NCI-H345 treated with DMSO at 0.1 percent for 48 hours (cell line): ENCODE results near the gene PLXNA2.

Experiments used
- DNase-seq: peaks from one replicate; lab custom pipeline; 2025; ENCODE audit not compliant: unreplicated experiment; lab: John Stamatoyannopoulos, UW

Gene PLXNA2

DNA sequence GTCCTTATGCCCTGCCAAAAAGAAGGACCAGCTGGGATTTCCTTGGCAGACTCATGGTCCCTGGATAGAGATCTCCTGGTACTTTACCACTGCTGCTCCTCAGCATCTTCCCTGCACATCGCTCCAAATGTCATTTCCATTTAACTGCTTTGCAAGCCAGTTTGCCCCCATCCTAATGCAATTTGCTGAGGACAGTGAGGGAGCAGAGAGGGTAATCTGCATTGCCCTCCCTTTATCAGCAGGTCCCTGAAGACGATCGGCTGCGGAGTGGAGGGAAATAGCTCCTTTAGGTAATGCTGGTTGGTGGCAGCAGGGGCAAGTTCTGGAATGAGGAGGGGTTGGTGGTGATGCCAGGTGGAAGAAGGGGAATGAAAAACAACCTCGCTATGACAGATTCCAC is 2.7 kb downstream of the PLXNA2 start:
- no peak for DNase-seq

DNA sequence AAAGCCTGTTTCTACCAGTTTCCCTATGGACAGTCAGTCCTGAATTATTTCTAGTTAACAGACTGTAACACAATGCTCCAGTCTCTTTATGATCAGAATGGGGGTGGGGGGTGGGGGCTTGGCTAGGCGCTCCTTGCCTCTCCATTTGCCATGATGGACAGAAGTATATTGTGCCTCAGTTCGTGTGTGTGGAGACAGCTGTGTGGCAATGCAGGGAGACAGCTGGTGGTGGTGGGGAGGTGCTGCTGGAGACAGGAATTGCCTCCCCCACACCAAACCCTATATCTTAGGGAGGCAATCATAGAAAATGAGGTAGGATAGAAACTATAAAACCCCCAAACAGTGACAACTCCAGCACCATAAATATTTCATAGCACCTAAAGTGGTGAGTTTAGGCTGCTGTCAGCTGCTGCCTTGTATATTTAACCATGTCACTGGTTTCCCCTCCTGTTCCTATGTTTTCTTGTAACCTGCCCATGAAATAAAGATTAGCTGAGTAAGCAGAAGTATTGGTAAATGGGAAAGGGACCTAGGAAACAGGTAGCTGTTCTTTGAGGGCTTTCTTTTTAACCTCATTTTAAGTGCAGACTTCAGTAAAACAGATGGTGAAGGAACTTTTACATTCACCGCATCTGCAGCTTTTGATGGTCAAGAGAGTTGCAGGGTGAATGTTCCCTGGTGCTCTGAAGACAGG is 3.4 kb downstream of the PLXNA2 start:
- DNase-seq, result no peak

DNA sequence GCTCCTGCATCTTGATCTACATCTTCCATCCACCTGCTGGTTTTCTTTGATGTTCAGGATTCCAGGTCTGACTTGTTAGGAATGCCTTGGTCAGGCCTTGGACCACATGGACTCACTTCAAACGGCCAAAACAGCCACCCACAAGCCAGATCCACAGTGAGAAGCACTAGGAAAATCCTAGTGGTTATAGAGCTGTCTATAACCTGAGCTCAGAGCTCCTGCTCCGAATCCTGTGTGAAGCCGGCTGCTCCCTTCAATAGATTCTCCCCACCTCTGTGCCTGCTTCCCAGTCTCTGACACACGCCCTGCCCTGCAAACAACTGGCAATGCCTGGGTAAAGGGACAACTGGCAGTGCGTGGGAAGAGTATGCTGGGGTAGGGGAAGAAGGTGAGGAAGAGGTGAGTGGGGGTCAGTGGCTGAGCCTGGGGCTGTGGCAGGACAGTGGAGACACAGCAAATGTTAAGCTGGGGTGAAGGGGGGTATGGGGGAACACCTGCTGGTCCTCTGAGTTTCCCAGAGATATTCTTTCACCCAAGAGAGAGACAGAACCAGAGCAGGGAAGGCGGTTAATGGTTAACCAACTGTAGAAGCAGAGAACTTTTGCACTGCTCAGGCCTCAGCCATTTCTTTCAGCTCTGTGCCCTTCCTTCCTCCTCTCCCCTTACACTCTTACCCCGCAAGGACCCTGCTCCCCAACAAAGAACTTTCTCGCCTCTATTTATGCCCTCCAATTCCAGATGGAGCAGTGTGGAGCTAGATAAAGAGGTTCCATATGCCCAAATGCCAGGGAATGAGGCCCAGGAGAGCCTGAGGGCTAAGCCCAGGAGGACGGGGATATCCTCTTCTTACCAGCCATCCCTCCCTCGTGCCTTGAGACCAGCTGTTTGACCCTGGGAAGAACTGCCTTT is 4.5 kb downstream of the PLXNA2 start:
- no peak for DNase-seq

DNA sequence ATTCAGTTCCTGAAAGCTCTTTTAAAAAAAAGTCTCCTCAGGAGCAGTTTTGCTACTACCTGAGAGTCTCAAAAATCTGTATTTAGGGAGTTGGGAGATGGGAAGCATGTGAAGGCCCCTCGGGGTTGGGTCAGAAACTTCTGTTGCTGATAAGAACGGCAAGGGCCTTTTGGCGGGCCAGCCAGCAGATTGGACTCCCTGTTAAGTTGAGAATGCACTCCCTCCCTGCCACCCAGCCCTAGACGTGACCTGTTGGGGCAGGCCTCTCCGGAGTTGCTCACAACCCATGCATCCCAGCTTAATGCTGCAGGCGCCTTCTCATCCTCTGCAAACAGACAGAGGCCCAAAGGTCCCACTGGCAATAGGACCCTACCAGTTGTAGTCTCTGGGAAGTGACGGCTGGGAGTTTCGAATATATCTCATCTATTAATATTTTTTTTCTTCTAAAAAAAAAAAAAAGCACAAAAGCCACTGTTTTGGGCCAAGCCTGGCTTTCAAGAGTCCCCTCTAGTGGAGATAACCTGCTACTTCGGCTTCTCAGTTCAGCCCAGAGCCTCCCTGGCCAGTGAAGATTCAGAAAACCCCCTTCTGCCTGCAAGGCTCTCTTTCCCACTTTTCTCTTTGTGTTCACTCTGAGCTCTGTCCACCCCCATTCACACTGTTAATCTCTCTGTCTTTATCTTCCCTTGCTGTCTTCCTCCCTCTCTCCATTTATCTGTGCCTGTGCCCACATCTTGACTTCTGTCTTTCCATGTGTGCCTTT is 5.3 kb downstream of the PLXNA2 start:
- no peak for DNase-seq

DNA sequence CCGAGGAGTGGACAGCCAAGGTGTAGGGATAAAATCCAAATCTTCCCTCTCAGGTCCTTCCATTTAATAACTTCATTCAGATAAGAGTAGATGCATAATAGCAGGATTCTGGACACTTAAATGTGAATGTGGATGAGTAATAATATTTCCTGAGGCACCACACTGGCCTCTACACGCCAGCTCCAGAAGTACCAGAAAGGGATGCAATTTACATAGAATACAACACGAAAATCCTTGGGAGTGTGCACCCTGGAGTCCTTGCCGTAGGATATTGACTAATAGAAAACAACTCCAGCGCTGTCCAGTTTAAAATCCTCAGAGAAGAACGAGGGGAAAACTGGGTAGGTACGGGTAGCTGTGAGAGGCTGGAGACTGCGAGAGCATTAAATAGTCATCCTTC is 6.9 kb downstream of the PLXNA2 start:
- DNase-seq, result no peak

DNA sequence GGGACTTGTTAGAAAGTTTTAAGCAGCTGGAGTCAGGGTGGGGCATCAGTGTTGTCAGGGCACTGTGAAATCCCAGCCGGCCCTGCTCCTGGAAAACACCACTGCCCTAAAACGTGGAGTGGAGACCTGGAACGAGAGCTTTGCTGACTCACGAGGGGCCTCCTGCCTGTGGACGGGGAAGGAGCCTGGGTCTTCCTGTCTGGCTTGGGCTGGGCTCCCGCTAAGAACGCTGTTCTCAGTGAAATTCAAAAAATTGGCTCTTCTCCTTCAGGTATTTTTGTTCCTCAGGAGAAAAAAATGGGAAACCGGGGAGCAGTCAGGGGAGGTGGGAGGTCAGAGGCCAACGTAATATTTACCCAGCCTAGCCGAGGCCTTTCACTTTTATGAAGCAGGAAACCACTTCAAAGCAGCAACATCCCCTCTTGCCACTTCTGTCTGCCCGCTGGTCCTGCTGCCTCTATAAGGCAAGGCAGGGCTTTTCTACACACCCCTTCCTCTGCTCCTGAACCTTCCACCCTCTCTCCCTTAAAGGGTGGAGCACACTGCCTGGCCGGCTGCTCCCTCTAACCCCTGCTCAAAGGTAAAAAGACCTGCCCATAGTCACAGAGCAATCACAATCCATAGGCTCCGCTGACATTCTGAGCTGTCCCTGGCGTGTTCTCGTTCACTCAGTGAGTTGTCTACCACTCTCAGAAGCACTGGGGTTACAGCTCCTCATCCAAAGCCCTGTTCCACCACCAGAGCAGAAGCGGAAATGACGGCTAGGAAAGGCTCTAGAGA is 8.0 kb downstream of the PLXNA2 start:
- DNase-seq, result no peak

DNA sequence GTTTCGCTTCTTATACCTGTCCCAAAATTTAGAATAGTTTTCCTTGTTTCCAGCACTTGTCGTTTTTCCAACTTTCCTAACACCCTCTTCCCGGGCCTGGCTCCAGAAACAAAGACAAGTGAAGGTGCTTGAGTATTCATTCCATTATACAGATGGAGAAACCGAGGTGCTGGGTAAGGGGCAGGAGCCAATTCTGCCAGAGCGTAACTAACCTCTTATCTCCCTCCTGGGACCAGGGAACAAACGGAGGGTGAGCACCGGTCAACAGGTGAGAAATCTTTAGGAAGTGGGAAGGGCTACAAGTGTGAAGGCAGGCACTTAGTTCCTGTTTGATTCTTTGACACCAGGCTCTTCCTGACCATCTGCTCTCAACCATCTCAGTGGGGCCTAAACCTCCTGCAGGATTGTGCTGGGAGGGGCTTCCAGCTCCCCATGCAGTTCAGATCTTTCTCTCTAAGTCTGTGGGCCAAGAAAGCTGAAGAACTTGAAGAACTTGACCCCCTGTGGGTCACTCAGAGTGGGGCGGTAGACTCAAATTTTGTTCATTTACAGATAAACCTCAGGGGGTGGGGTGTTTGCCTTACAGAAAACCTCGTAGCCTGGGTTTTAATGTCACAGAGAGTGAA is 8.7 kb downstream of the PLXNA2 start:
- DNase-seq, result no peak

DNA sequence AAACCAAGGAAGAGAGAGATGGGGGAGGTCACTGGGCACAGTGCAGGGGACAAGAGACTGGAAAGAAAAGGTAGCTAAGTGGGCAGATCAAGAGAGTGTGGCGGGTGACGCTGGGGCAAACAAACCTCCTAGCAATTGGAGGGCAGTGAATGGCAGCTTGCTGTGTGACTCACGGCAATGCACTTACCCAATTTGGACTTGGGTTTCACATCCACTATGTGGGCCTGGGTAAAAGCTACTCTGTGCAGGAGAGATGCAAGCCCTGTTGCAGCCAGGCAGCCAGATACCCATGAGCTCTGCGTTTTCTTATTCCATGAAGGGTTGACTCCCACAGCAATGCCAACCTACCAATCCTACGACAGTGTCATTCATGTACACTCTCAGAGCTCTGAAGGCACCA is 9.5 kb downstream of the PLXNA2 start:
- DNase-seq, result no peak

DNA sequence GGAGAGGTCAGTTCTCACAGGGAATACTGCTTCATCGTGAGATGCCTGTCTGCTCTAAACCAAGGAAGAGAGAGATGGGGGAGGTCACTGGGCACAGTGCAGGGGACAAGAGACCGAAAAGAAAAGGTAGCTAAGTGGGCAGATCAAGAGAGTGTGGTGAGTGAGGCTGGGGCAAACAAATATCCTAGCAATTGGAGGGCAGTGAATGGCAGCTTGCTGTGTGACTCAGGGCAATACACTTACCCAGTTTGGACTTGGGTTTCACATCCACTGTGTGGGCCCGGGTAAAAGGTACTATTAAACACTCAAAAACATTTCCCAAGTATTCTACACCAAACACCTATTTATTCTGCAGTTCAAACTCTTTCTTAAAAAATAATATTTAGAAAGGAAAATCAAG is 10.2 kb downstream of the PLXNA2 start:
- no peak for DNase-seq

DNA sequence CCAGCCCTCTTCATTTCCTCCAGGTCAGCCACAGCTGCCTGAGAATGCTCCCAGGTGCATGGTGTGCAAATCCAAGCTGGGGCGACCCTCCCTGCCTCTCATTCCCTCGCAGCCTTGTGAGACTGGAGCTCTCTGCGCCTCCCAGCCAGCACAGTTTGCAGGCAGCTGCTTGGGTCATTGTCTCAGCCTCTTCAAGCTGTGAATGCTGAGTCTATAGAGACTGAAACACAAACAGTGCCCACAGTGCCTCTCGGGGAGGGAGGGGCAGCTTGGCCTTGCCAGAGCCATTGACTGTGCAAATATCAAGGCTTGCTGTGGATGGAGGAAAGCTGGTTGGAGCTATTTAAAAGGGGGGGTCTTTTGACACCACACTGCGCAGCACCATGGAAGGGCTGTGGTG is 10.6 kb downstream of the PLXNA2 start:
- peak; percentile 96 for DNase-seq

DNA sequence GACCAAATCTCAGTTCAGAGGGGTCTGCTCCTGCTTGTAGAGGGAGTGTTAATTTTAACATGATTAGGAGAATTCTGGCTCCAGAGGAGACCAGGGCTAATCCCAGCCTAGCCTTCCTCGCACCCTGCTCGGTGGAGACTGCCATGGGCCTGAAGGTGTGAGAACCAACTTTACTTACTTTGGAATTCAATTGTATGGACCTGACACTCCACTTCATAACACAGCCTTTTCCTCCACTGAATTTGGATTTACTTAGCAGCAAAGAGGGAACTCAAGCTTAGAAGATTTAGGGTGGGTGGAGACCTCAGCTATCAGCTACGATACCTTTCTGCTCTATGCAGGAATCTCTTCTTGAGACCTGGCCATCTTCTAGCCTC is 11.5 kb downstream of the PLXNA2 start:
- no peak for DNase-seq

DNA sequence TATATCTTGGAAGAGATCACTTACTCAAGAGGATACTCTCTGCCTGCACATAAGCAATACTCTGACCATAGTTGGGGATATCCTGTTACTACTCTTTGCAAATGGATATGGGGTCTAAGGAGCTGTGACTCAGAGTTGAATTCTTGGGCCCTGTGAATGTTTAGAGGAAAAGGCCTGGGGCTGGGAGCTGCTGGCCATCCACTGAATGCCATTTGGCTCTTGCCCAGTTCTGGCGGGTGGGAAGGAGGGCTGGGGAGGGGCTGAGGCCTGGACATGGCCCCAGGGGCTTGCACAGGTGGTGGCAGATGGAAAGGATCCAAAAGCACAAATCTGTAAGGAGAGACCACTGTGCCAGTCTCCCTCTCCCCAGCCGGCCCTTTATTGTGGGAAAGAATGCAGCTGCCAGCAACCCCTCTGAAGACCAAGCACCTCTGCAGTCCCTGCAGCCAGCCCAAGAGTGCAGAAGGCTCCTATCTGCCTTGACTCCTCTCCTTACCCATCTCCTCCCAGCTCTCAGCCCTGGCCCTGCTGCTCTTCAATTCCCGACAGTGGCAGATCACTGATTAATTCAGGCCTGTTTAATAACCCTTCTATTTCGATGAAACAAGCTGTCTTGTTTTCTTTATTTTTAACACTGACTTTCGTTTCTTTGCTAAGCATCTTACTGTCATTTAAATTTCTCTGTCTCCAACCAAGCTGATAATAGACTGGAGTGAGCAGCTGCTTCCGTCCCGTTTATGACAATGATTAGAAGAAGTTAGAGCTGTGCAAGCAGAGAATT is 12.1 kb downstream of the PLXNA2 start:
- no peak for DNase-seq

DNA sequence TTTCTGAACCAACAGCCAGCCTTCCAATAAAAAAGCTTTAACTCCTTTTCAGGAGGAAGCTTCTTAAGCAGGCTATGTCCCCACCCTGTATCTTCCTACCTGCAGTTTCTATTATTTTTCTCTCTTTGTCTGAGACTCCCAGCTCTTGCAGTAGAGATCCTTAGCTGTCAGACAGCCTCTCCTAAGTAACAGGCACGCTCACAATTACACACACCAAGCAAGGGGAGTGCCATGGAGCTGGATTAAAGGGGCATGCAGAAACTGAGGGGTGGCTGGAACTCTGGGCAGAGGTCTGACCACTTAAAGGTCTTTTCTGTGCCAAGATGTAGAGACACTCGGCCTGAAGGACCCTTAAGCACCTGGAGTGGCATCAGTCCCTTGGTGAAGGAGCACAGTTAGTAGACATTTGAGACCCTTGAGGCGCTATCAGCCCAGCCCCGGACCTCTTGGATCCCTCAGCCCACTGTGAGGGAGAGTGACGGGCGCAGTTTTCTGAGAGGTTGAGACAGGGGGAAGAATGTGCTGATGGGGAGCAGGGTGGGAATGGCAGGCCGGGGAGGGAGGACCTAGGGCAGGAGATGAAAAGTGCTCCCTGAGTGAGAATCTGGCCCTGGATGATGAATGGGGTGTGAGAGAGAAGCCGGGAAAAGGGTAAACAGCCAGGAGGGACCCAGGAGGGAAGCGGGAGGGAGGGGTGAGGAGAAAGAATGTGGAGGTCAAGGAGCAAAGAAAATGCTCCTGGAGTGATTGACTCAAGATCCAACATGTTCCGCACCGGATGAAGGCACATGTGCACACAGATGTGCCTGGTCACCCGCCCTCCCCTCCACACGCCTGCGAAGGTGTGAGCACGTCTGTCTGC is 13.3 kb downstream of the PLXNA2 start:
- no peak for DNase-seq

DNA sequence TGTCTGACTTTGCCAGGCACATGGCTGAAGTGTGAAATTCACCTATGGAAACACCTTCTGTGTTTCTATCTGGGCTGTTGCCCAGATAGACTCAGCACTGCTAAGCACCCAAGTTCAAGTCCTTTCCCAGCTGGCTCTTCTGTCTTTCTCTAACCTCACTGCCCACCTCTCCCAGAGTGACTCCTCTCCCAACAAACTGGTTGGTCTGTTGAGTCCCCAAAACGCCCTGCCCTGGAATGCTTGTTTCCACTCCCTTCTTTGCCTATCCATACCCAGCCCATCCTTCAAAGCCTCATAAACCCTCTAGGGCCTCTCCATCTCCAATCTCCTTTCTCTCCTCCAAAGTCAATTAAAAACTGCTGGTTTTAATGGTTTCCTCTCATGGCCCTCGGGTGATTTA is 15.6 kb downstream of the PLXNA2 start:
- DNase-seq, result no peak

DNA sequence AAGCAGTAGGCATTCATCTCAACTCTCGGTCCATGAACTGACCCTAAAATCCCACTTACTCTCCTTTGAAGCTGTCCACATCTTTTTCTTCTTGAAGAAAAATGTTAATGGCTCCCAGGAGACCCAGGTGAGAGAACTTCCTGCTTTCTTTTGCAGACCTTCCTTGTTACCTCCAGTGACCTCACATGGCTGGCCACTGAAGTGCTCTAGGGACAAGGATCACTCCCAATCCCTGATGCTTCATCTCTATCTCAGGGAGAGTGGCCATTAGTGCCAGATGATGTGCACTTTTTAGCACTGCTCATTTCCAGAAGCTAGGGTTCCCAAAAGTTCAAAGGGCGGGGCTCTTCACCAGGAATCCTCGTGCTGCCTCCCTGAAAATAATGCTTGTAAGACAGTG is 16.2 kb downstream of the PLXNA2 start:
- no peak for DNase-seq

DNA sequence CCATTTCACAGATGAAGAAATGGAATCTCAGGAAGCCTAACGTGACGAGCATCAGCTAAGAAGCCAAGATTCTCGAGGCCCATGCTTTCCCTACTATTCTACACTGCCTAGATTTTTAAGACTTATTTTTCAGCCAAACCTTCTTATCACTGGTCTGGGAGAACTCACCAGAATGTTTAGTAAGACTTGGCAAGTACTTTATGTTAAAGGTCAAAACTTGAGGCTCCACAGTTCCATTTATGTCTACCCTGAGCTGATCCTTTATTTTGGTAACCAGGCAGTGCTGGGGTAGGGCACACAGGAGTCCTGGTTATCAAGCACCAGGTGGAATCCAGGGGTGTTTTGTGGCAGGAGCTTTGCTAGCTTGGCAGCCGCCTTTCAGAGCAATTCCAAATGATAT is 16.8 kb downstream of the PLXNA2 start:
- no peak for DNase-seq

DNA sequence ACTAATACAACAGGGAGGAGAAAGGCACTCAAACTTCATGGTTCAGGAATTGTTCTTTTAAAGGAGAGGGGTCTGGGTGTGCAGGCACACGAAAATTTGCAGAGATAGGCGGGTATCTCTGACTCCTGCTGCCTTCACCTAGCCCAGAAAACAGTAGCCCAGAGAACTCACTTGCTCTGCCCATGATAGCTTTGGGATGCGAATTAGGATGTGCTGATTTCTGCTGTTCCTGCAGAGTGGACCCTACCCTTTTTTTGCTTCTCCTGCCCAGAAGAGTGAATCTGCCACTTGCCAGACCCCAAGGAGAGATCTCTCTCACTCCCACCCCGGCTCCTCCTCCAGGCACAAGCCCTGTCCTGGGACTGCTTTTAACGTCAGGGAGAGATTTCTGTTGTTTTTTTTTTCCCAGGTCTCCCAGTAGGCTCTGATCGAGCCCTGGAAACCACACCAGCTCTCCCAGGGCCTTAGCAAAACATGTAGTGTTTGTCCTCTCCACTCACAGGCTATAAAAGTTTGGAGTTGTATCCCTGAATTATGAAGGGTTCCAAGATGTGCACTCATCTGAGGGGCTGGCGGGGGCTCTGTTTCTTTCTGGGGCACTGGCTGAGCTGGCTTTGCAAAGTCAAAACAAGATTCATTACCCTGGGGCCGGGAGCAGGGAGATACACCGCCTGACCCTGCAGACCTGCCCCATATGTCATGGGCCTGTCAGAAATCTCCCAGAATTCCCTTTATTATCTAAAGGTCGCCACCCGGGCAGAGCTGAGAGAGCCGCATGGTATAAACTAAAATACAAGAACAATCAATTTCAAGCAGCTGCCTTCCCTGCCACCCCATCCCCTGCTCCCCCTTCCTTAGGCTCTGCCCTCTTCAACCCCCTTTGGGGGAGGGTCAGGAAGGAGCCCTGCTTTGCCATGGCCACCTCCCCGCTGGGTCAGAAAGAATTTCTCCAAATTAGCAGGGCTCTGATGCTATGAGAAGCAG is 17.9 kb downstream of the PLXNA2 start:
- DNase-seq, result no peak
